ENCODE results near the gene PGAM2.

Gene PGAM2

GRCh38 chr7:44087911-44088838 lies 22.8 kb upstream of the PGAM2 start:
- peak in 5 of 10 donors; percentile 46 to 87 (median 74) for DNase-seq
- intact Hi-C loops (cut with DNase I): no loop called here

GRCh38 chr7:44086627-44087026 lies 21.3 kb upstream of the PGAM2 start:
- intact Hi-C loops (cut with DNase I): no loop called here

DNA sequence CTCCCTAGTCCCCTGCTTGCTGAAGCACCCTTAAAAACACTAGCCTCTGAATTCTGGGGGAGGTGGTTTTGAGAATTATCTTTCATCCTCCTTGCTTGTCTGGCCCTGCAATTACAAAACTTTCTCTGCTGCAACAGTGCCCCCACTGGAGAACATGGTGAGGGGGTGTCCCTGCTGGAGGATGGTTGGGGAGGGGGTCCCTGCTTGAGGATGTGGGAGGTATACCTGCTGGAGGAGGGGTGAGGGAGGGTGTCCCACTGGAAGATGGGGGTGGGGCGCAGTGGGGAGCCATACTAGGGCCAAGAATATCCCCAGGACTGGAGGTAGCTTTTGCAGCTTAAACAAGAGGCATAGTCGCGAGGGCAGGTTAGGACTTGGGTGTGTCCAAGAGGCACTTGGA lies 20.2 kb upstream of the PGAM2 start:
- peak in 3 of 10 donors; percentile 14 to 46 (median 36) for DNase-seq
- intact Hi-C loops (cut with DNase I): no loop called here

More at GRCh38 chr7:44086627-44087026, 21.3 kb upstream of the PGAM2 start:
- peak in 1 of 10 donors; percentile 14 for DNase-seq

DNA sequence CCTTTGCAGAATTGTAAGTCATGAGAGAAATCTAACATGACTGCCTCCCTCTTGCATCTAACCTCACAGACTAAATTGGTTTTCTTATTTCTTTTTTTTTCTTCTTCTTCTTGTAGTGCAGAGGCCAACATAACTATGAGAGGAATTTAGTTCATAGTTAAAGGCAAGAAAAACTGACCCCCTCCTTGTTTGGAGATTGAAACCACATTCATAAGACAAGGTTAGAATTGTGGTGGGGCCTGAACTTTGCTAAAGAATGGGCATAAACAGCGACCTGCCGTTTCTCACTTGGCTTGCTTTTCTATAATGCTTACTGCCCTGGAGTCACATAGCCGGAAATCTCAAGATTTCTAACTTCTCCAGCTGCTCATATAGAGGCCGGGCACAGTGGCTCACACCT lies 19.3 kb upstream of the PGAM2 start:
- intact Hi-C loops (cut with DNase I): loop anchor here (5.0 kb wide), 2 partner anchors 37 to 118 kb away; partner anchors contain the start of gene YKT6
- no peak for DNase-seq

DNA sequence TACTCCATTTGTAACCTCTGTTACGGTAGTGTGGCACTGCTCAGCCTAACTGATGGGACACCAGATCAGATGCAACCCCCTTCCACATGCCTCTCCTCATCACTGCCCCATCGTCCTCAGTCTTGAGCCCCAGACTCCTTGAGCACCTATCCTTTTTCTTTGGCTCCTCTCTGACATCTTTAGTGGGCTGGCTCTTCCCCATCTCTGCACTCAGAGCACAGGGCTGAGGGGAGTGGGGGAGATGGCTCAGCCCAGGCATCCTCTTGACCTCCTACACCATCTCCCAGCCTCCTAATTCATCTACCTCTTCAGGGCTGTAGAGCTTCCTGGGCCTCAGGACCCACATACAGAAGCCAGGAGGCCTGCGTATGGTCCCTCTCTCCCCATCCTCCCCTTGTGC lies 18.4 kb upstream of the PGAM2 start:
- DNase-seq: peak in 2 of 10 donors; percentile 9 to 16
- intact Hi-C loops (cut with DNase I): loop anchor here (5.0 kb wide), 2 partner anchors 36 to 119 kb away; partner anchors contain the start of gene YKT6

DNA sequence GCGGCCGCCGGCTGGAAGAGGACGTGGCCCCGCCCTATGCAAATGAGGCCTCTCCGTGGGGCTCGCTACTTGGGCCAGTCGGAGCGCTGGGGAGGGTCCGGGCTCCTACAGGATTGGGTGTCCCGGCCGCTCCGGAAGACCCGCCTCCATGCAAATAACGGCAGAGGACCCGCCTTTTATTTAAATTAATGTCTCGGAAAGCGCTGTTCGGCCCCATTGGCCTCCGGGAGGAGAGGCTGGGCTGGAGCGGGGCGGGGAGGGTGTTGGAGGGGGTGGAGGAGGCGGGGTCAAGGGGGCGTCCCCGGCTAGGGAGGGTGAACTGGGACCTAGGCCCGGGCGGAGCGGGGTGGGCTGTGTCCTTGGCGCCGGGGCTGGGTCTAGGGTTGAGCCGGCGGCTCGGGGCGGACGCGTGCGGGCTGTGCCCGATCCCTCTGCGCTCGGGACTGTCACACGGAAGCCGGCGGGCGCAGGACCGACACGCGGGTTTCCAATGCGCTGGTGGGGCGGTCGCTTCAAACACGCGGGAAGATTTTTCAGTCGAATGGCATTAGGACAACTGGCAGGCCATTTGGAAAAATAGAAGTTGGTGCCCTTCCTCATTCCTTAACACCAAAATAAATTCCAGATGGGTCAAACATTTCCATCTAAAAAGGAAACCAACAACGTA lies 17.3 kb upstream of the PGAM2 start:
- intact Hi-C loops (cut with DNase I): loop anchor here (1.0 to 5.0 kb wide), 3 partner anchors 35 to 120 kb away; partner anchors contain the start of genes POLD2 and YKT6
- DNase-seq: peak; percentile 93 to 100 (median 98)

DNA sequence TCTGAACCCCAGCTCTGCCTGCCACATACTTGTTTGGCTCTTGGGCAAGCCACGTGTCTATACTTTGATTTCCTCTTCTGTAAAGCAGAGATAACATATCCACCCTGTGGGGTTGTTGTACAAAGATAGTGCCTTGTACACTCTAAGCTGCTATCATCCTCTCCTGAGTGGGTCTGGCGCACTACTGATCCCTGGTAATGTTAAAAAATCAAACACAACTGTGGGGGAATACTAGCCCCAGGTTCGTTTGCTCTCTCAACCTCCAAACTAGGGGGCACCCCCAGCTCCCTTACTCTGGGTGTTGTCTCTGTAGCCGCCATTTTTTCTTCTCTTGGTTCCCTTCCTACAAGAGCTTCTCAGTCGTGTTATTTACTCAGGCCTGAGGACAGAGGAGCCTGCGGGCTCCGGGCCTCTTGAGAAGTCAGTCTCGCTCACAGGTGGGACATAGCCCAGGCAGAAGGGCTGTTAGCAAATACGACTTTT lies 15.9 kb upstream of the PGAM2 start:
- peak in 2 of 10 donors; percentile 13 to 38 for DNase-seq
- intact Hi-C loops (cut with DNase I): loop anchor here (5.0 kb wide), 2 partner anchors 34 to 121 kb away; partner anchors contain the start of gene YKT6

DNA sequence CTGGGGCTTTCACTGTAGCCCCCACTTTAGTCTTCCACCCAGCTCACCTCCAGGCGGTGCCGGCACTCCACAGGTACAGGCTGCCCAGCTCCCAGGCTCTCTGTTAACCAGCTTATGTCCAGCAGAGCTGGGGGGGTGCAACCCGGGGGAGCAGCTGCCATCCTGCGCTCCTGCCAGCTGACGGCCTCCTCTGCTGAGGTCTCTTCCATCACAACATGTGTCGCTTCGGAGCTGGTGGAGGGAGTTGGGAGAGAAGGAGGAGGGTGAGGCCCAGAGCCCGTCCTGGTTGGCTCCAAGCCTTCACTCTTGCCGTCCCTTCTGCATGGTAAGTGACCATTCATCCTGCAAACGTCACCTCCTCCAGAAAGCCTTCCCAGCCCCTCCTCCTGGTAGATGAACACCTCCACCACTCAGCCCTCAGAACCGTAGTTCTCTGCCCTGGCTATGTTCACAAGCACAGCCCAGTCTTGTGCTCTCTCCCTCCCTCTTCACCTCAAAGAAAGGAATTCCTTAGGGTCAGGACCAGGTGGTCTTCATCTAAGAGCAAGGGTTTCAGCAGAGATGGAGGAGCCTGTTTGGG lies 15.4 kb upstream of the PGAM2 start:
- intact Hi-C loops (cut with DNase I): loop anchor here (5.0 kb wide), 2 partner anchors 33 to 122 kb away; partner anchors contain the start of gene YKT6

DNA sequence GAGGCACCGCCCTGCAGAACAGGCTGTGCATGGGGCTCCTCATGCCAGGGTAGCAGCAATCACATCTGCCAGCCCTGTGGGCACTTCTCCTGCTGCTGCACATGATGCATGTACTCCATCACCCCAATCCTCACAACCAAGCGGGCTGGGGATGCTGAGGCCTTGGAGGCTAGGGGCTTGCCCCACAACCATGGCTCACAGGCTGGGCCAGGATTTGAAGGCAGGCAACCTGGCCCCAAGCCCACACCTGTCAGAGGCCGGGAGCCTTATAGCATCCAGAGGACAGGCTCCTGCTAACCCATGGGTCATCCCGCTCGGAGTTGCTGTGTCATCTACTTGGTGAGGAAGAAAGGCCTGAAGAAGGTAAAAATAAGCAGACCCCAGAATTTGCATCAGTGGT lies 14.8 kb upstream of the PGAM2 start:
- DNase-seq: peak in 3 of 10 donors; percentile 44 to 81 (median 54)
- intact Hi-C loops (cut with DNase I): loop anchor here (5.0 kb wide), 2 partner anchors 33 to 122 kb away; partner anchors contain the start of gene YKT6

More for the DNA sequence above, 15.4 kb upstream of the PGAM2 start:
- DNase-seq: peak in 3 of 10 donors; percentile 39 to 59 (median 59)

DNA sequence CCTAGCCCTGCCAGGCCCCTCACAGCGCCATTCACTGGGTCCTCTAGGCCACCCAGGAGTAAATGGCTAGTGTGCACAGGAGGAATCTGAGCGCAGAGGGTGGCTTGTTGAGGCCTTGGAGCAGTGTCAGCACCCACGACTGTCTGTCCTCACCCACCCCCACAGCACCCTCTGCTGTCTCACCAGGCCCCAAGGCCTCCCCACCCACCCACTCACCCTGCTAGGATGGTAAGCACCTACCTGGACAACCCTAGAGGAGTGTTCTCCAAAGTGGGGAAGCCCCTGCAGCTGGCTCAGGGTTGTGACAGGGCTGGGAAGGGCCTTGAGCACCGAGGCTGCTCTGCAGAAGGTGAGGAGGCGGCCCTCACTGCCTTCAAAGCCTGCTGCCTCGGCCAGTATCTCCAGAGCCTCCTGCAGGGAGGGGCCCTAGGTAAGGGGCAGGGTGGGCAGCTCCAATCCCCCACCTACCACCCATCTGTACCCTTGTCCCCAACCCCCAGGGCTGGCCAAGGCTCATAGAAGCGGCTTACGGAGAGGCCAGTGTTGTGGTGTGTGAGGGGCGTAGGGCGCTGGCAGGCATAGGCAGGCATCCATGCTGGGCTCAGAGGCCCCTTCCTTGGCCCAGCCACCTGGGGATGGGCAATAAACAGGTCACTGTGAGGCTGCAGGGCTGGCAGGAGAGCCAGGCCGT lies 14.1 kb upstream of the PGAM2 start:
- intact Hi-C loops (cut with DNase I): loop anchor here (5.0 kb wide), 2 partner anchors 32 to 123 kb away; partner anchors contain the start of gene YKT6
- peak in 3 of 10 donors; percentile 63 to 73 (median 65) for DNase-seq

GRCh38 chr7:44078521-44078920 lies 13.2 kb upstream of the PGAM2 start:
- DNase-seq: peak in 3 of 10 donors; percentile 7 to 60 (median 38)
- intact Hi-C loops (cut with DNase I): no loop called here

- DNase-seq: peak in 2 of 10 donors; percentile 11 to 46
- intact Hi-C loops (cut with DNase I): no loop called here
These were observed 12.3 kb upstream of the PGAM2 start for GRCh38 chr7:44077681-44078091.

DNA sequence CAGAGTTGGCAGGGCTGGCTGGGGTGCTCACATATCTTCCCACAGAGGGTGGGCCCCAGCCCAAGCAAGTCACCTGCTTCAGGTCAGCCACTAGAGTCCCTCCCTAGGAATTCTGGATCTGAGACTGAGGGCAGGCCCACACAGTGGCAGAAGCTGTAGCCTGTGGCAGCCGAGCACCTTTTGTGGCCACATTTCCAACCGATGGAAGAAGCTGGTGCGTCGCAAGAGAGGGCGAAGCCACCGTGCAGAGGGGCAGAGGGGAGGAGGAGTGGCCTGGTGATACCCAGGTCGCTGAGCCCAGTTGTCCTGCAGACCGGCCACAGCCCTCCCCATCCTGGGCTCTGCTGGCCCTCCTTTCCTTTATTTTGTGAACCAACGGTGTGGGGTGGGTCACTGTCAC lies 11.7 kb upstream of the PGAM2 start:
- intact Hi-C loops (cut with DNase I): no loop called here
- peak in 3 of 10 donors; percentile 10 to 73 (median 72) for DNase-seq

DNA sequence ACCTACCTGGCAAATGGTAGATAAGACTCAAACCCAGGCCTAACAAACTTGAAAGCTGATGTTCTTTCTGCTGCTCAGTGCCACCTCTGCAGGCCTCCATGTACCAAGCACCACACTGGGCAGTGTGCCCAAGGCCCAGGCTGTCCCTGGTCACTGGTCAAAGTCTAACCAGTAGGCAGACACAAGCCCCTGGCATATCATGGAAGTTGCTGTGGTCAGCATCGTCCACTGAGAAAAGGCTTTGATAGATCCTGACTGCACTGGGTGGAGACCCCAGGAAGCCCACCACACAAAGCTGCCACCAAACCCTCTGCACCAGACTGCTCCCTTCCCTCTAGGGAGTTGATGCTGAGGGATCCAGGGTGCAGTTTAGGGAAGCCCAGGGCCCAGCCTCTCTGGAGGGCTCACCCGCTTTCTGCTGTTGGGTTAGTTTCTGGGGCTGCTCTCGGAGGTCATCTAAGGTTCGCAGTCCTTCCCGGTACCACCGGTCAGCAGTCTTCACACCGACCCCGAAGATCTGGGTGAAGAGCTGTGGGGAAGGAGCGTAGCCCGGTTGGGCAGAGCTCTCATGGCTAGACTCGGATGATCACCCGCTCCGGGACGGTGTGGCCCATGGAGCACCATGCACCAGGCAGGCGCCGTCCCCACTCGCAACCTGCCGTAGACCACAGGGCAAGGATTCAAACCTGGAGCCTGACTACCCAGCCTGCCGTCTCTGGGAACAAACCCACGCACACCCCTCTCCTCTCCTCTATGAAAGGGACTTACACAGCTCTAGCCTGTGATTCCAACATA lies 10.9 kb upstream of the PGAM2 start:
- intact Hi-C loops (cut with DNase I): no loop called here
- peak in 3 of 10 donors; percentile 66 to 73 (median 67) for DNase-seq

- peak in 2 of 10 donors; percentile 63 to 73 for DNase-seq
- intact Hi-C loops (cut with DNase I): no loop called here
These were observed 10.1 kb upstream of the PGAM2 start for GRCh38 chr7:44075296-44076075.

DNA sequence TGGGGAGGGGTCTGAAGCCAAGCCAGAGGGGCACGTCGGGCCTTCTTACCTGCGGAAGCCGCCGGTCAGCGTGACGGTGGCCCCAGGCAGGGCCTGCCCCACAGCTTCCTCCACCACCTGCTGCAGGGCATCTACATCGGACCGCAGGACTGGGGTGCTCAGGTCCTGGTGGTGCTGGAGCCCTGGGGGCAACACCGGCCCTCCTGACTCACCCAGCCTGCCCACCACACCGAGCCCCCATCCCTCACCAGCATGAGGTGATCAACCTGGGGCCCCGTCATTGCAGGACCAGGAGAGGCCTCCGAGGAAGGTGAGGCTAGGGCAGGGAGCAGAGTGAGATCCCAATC lies 9.0 kb upstream of the PGAM2 start:
- peak in 2 of 10 donors; percentile 67 to 82 for DNase-seq
- intact Hi-C loops (cut with DNase I): no loop called here

DNA sequence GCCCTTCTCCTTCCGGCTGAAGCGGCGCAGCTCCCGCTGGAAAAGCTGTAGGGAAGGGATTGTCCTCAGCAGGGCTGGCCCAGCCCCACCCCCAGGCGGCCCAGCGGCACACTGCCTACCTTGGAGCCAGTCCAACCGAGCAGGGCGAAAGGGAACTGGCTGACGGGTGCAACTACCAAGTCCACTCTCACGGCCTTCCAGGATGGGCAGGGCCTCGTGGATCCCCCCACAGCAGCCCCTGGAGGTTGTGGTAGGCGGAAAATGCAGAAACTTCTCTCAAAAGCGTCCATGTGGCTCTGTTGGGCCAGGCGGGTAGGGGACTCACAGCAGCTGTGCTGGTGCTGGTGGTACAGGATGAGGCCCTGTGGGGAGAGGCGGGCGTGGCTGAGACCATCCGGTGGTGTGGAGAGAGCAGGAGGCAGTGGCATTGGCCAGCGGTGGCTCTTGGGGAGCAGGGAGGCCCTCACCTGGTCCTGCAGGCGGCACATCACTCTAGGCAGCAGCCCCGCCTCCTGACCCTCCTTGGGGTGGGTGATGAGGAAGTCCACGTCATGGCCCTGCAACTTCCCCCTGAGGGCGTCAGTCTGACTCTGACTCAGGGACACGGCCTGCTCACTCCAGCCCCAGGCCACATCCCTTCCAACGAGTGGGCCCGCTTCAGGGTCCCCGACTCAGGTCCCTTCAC lies 8.4 kb upstream of the PGAM2 start:
- peak; percentile 61 to 95 (median 74) for DNase-seq
- intact Hi-C loops (cut with DNase I): no loop called here
